ENCODE measurements around the gene KL. TPM values are rescaled to one million over a fixed set of nuclear protein-coding genes. Genes with fewer than 3 reads are reported as not detected.

The KL gene
- total RNA-seq, 1 experiment from 2014 or later: 0.05 TPM

DNA sequence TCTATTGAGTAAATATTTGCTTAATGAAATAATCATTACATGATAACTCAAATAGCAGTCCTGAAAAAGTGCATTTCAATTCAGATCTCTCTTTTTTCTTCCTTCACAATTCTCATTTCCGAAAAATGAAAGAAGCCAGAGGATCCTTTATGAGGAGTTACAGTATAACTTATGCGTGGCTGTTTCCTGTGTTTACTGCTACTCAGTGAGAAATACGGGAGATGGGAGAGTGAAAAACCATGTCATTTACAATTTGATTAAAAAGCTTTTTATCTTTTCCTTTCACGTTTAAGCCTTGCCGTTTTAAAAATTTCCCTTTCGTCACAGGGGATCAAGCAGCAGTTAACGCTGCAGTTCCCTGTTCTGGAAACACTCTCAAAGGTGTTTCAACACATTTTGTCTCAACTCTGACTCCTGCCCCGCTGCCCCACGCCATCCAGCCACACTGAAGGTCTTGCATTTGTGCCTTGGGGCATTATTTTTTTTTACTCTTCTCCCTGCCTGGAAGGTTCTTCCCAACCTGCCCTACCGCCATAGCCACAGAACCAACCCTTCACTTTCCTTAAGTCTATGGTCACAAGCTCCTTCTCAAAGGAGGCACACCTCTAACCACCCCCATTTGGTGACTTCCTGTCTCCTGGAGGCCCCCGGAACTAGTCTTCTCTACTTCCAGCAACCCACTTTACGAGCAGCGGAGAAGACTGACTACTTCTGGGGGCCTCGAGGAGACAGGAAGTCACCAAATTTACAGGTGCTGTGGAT, 17.0 kb downstream of the KL start:
- no peak for DNase-seq (ENCODE audit: extremely low read depth, low read depth)

- DNase-seq (ENCODE audit: extremely low read depth, low read depth): no peak
Measured at GRCh38 chr13:33033986-33034385, 17.8 kb downstream of the KL start.

- no peak for DNase-seq (ENCODE audit: extremely low read depth, low read depth)
Measured at GRCh38 chr13:33034882-33035520, 18.8 kb downstream of the KL start.

DNA sequence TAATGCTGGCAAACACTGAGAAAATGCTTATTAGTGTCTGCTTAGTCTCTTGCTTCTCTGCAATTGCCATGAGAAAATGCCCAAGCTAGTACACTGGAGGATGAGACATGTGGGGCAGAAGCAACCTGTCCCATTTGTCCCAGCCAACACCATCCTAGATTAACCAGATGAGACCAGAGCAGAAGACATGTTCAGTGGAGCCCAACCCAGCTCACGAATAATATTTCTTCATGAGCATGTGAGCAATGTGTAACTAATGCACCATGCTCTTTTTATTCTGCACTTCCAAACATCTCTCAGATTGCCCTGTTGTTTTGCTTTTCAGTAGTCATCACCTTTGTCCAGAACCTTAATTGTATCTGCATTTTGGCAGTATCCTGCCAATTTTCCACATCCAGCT, 21.4 kb downstream of the KL start:
- no peak for DNase-seq (ENCODE audit: extremely low read depth, low read depth)

DNA sequence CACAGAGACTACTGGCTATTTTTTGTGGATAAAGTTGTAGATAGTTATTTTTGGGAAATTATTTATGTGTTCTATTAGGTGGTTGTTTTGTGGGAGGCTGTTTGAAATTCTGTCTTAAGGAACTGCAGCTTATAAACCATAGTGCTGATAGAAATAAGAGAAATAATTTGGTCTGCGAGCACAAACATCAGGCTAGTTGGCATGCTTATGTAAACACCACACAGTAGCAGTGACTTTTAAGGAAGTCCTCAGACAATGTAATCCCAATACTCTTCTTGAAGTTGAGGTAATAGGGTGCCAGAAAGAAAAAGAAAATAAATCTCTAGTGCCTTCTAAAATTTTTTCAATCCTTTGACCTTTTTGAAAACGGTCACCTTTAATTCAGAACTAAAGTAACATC, 23.9 kb downstream of the KL start:
- no peak for DNase-seq (ENCODE audit: extremely low read depth, low read depth)

DNA sequence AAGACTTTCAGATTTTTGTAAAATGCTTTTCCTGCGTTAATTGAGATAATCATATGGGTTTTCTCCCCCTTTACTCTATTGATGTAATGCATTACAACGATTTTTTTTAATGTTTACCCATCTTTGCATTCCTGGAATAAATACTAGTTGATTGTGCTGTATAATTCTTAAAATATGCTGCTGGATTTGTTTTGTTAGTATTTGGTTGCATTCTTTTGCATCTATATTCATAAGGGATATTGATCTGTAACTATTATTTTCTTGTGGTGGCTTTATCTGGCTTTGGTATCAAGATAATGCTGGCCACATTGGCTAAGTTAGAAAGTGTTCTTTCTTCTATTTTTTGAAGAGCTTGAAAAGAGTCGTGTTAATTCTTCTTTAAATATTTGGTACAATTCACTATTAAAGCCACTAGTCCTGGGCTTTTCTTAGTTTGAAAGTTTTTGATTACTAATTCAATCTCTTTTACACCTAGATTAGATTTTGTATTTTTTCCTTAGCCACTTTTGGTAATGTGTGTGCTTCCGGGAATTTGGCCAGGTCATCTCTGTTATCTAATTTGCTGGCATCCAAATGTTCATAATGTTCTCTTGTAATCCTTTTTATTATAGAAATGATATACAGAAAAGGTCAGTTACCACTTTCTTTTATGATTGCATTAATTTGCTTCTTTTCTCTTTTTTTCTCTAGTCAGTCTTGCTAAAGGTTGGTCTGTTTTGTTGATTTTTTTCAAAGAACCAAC, 29.8 kb downstream of the KL start:
- DNase-seq (ENCODE audit: extremely low read depth, low read depth): no peak

DNA sequence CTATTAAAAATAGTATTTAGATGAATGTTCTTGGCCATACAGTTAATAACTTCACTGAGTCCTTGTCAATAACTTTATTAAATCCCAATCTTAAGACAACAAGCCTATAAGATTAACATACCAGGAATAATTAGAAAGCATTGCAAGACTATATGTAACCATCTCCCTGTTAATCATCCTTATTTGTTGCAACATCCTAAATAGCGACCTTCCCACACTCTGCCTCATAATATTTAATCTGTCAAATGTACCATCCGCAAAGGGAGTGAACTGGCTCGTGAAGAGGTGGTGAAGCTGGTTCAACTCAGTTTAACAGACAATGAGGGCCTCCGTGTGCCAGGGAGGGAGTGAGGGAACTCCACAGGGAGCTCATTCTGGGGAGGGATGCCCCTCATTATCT, 33.9 kb downstream of the KL start:
- no peak for DNase-seq (ENCODE audit: extremely low read depth, low read depth)

- no peak for DNase-seq (ENCODE audit: extremely low read depth, low read depth)
Measured at GRCh38 chr13:33051632-33052031, 35.4 kb downstream of the KL start.

GRCh38 chr13:33052506-33053280, 36.5 kb downstream of the KL start:
- DNase-seq (ENCODE audit: extremely low read depth, low read depth): no peak

DNA sequence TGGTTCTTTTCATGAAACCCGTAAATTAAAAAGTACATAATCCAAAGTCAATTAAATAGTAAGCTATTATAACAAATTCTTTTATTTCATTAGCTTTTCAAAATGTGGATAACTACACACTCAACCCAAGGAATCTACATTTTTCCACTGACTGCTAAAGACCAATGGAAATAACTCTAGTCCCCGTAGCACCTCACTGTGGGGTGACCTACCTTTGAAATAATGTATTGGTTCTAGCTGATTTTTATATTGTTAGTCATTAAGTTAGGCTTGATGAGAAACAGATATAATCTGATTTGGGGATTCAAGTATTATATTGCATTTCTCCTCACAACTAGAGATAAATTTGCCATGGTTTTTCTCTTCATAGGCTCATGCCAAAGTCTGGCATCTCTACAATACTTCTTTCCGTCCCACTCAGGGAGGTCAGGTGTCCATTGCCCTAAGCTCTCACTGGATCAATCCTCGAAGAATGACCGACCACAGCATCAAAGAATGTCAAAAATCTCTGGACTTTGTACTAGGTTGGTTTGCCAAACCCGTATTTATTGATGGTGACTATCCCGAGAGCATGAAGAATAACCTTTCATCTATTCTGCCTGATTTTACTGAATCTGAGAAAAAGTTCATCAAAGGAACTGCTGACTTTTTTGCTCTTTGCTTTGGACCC, 37.3 kb downstream of the KL start:
- DNase-seq (ENCODE audit: extremely low read depth, low read depth): no peak

DNA sequence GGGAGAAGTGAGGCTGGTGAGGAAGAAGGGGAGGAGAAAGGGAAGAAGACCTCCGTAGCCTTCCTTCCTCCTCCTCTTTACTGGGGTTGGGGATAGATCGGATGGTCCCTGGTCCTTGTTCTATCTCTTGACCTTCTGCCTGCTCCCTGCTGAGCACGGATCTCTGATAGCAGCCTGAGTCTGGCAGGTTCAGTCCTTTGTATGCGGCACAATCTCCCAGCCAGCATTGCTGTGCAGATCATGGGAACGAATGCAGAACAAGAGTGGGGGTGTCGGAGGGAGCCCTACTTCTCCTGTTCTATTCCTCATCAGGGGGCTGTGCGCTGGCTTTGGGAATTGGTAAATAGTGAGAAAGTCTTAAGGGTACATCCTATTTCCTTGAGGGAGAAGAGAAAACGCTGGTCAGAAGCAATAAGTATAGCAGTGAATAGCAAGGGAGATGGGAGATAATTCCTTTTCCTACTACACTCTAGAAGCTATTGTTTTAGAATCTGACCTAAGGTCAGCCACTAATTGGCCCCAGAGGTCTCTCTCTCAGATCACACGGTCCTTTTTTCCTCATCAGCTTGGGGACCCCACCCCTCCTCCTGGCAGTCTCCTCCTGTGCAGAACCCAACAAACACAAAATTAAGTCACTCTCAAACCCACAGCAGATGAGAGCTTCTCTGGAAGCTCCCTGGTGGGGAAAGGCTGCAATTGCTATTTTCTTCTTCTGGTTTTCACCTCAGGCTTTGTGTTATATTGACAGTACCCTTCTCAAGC, 41.0 kb downstream of the KL start:
- no peak for DNase-seq (ENCODE audit: extremely low read depth, low read depth)

GRCh38 chr13:33058776-33059327, 42.6 kb downstream of the KL start:
- no peak for DNase-seq (ENCODE audit: extremely low read depth, low read depth)

DNA sequence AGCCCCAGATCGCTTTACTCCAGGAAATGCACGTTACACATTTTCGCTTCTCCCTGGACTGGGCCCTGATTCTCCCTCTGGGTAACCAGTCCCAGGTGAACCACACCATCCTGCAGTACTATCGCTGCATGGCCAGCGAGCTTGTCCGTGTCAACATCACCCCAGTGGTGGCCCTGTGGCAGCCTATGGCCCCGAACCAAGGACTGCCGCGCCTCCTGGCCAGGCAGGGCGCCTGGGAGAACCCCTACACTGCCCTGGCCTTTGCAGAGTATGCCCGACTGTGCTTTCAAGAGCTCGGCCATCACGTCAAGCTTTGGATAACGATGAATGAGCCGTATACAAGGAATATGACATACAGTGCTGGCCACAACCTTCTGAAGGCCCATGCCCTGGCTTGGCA, 44.6 kb downstream of the KL start:
- no peak for DNase-seq (ENCODE audit: extremely low read depth, low read depth)

GRCh38 chr13:33066329-33066728, 50.1 kb downstream of the KL start:
- DNase-seq (ENCODE audit: extremely low read depth, low read depth): no peak

DNA sequence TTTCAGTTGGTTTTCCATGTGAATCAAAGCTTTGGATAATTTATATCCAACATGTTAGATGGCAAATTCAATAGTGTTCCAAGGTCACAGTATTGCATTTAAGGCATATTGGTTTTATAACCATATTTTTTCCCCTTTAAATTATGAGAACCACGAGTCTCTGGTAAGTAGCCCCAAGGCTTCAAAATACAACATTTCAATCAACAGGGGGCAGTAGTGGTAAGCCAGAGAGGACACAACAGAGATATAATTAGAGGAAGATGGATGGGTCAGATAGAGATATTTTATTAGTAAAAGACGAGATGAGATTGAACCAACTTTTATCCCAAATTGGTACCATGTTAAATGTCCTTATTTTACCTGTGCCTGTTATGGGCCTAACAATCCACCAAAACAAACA, 53.1 kb downstream of the KL start:
- no peak for DNase-seq (ENCODE audit: extremely low read depth, low read depth)

DNA sequence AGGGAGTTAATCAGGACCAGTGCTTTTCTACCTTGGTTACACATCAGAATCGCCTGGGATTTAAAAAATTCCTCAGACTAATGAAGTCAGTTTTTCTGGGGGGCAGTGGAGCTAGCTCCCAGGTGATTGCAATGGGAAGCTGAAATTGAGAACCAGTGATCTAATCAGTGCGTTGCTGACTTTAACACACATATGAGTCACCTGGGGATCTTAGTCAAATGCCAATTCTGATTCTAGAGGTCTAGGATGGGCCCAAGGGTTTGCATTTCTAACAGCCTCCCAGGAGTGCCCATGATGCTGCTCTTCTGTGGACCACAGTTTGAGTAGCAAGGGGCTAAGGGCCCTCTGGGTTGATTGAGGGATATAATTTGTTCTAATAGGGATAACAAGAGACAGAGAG, 54.5 kb downstream of the KL start:
- no peak for DNase-seq (ENCODE audit: extremely low read depth, low read depth)

GRCh38 chr13:33072282-33072681, 56.1 kb downstream of the KL start:
- DNase-seq (ENCODE audit: extremely low read depth, low read depth): no peak

GRCh38 chr13:33072759-33073158, 56.5 kb downstream of the KL start:
- no peak for DNase-seq (ENCODE audit: extremely low read depth, low read depth)

DNA sequence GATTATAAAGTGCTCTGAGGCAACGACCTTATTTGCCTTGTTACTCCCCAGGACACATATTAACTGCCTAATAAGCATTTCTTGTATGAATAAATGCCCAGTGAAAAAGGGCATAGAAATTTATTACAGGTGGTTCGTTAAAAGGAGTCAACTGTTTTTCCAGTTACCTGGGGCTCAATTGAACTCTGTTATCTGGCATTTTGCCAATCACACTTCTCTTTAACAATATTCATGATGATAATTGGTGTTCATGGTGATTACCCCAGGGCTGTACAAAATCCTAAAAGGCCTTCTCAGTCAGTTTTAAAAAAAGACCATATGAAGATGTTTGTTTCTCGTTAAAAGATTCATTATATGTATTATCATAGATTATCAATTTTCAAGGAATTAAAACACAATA, 57.1 kb downstream of the KL start:
- DNase-seq (ENCODE audit: extremely low read depth, low read depth): no peak
